HTR-8/SVneo (cell line): ENCODE measurements around the gene ALDH1A3.

Experiments
- DNase-seq: peaks from one replicate; pipeline ENCODE4 v3.0.0; 2011; ENCODE audit warnings: low spot score, mixed read lengths; ENCODE audit not compliant: insufficient read length
- FAIRE-seq: peaks from 2 replicates; lab custom pipeline; 2011; peaks lifted over from hg19 to GRCh38; lab: Jason Lieb, UNC

ALDH1A3 gene

DNA sequence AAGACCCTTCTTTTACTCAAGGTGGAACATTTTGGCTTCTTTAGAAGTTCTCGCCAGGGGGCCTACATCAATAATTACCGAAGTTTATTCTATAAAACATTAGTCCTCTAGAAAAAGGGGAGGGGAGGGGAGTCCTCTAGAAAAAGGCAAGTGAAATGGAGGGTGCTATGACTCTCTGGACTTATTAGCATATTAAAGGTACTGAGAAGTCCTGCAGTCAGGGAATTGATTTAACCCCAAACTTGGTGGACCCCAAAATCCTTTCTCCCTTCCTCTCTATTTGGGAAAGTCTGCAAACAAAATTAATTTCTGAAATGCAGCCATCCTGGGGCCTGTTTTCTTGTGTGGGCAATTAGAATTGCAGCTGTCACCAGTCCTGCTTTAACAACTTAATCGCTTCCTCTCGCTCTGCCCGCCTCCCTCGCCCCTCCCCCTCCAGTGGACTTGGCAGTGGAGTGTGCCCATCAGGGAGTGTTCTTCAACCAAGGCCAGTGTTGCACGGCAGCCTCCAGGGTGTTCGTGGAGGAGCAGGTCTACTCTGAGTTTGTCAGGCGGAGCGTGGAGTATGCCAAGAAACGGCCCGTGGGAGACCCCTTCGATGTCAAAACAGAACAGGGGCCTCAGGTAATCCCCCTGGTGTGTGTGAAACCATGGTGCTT lies 20.6 kb downstream of the ALDH1A3 start:
- no peak for DNase-seq
- FAIRE-seq: no peak

DNA sequence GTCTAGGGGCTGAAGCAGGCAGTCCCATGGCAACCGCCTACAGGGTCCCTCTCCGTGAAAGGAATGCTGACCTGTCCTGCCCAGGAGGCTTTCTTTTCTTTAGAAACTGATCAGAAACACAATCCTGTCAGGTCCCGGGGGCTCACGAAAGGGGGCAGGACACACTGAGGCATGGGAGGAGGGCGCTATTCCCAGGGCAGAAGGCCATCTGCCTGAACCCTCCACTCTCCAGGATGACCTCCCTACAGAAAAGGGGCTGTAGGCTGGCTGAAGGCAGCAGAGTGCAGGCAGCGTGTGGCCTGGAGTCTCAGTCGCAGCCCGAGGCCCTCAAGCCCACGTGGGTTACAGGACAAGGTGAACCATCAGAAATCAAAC lies 21.2 kb downstream of the ALDH1A3 start:
- no peak for FAIRE-seq
- DNase-seq: no peak

DNA sequence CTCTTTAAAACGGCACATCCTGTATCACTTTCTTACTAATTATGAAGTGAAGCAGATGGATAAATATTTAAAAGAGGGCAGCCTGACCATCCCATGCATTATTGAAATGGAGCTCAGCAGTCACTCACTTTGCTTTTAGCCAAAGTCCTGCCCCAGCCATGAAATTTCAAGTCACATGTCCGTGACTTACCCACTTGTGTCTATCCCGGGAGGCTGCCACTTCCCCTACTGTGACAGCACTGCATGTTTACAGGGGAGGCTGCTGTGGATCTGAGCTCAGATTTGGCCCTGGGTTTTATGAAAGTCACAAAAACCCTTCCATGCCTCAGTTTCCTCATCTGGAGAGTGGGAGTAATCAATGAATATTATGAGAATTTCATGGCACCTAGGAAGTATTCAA lies 21.7 kb downstream of the ALDH1A3 start:
- FAIRE-seq (no peak), DNase-seq (no peak)

DNA sequence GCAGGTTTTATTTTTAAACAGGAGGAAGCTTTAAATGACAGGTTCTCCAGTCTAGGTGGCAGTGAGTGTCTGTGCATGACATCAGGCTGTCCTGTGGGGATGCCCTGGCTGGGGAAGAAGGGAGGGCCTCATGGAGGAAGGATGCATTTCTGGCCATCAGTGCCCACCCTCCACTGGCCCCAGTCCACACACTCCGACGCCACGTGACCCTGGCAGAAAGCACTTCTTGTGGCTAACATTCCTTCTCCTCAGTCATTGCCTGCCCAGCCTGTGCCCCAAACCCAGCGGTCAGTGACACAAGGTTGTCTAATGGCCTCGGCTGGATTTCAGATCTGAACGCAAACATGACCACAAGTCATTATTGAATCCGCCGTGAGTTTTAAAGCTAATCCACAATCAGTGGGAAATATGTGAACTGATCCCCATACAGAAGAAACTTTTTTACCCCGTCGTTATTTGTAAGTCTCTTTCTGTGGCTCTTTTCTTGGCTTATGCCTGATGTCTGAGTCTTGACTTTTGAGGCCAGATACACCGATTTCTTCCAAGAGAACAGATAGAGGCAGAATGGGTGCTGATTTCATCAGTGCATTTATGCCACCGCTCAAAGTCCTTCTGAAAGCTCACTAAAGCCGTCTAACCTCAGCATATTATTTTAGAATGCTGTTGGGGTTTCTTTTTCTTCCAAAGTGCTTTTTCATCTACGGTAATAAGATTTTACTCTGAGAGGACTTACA lies 22.2 kb downstream of the ALDH1A3 start:
- DNase-seq (no peak), FAIRE-seq (no peak)

DNA sequence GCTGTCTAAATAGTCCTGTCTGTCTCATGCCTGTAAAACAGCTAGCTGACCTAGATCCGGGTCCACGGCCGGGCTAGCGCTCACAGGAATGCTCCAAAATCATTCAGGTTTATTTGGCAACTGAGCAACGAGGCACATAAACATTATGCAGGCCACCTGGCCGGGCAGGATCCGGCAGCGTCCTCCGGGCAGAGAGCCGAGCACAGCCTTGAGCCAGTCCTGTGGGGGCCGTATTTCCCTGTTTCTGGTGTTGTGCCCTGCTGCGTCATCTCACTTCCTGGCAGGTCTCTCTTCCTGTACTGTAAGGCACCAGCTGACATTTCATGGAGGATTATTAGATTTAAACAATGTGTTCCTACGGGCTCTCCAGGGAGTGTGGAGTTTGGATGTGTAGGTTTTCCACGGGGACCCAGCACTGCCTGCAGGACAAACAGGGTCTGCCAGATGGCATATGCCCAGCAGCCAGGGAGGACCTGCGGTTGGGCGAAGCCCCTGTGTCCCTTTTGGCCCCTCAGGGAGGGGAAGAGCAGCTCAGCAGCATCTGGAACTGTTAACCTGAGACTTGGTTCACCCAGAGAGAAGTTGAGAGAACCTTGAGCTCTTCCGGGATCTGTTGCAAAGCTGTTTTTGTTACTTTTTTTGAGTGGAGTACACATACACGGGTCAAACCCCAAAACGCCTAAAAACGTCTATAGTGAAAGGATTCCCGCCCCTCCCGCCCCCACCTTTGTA lies 23.0 kb downstream of the ALDH1A3 start:
- DNase-seq: no peak
- no peak for FAIRE-seq

DNA sequence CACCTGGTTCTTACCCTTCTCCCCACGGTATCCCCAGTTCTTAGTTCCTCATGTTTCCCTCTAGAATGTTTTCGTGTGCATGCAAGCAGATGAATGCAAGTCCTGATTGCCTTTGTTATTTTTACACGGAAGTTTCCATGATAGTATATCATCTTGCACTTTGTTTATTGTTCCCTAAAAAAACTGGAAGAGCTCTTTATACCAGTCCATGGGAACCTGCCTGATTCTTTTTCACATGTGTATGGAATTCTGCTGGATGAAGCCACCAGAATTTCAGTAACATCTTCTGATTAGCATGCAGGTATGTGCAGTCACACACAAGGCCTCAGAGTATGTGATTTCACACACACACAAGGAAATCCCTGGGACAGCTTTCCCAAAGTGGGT lies 23.5 kb downstream of the ALDH1A3 start:
- DNase-seq (no peak), FAIRE-seq (no peak)

DNA sequence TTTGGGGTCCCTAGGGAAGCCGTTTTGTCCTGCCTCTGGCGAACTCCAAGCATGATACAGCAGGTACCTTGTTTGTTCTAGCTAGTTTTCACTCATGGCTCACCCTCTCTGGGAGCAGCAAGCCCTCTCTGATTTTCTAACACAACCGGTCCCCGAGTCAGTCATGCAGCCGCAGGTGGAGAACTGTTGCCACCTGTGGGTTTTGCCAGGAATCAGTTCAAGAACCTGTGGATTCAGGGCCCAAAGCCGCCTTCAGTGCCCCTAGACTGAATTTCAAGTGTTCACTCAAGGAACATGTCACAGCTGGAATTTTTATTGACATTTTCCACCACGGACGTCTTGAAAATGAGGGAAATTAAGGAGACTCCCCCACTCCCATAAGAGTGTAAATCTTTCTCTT lies 26.2 kb downstream of the ALDH1A3 start:
- DNase-seq: no peak
- FAIRE-seq: no peak

DNA sequence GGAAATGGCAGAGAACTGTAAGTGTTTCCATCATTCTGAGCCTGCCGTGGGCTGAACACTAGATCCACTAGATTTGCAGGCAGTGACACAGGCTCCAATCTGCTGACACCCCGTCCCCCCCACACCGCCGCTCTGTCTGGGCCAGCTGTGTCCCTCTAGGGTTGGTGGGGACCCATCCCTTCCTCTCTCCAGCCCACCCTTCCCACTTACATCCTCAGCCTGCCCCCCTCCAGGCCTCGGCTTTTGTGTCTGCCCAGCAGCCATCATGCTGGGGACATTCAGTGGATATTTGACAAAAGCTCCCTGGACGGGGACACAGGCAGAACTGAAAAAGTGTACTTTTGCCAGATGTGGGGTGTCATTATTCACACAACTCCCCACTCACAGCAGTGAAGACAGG lies 28.8 kb downstream of the ALDH1A3 start:
- FAIRE-seq: no peak
- no peak for DNase-seq

DNA sequence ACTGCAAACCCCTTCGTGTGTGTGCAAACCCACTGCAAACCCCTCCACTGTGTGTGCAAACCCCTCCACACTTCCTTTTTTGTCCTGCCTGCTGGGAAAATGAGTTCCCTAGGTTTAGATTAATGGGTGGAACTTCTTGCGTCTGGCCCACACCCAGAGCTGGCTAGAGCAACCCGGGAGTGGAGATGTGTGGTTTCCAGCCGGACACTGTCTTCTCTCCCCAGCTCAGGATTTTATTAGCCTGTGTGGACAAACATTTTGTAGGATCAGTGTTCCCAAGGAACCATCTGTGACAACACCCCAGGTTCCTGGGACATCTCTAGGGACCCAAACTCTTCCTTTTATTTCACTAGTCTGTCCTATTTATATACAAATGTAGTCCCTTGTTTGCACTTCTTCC lies 29.9 kb downstream of the ALDH1A3 start:
- no peak for DNase-seq
- FAIRE-seq: no peak

DNA sequence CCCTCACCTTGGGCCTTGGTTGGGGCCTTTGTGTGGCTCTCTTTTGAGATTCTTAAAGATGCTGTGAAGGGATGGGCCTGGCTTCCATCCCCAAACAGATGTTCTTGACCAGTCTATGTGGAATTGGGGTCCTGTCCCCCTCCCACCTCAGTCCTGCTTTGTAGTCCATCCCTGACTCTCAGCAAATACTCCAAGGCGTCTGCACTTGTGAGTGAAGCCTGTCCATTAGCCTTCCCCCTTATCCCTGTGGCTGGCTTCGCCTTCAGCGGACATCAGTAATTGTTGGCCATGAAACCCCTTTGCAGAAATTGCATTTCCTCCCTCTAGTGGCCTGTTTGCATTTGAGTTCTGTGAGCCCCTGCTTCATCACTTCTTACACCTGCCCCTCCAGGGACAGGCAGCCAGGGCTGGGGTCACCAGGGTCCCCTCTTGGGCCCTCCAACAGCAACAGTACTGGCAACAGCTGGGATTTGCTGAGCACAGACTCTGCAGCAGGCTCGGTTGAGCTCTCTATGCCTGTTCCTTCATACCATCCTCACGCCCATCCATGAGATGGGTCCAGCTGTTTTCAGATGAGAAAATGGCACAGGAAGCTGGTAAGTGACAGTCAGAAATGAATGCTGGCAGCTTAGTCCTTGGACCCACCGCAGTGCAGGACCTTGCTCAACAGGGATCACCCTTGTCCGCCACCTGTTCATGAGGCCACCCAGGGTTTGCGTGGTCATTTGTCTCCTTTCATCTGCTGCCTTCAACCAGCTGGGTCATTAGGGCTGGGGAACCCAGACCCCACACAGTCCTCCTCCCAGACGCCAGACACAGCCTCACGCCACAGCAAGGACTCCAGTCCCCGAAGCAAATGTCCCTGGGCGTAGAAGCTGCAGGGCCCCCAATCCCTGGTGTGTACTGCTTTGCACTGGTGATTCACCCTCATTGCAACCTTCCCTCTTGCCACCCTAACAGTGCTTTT lies 30.6 kb downstream of the ALDH1A3 start:
- FAIRE-seq (no peak), DNase-seq (no peak)

DNA sequence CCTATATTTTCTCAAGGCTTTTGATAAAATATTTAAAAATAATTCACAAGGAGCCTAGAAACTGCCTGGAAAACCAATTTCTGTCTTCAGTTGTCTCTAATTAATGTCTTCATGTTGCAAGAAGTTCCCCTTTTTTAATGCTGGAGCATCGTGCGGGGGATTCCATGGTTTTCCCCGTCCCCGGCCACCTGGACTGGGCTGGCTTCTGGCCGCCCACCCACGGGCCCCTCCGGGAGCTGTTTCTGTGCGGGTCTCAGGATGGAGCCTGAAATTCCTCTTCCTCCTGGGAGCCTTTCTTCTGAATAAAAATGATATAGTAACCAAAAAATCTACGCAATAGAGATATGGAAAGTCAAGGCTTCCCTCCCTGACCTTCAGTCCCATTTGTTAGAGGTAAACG lies 31.5 kb downstream of the ALDH1A3 start:
- FAIRE-seq (no peak), DNase-seq (no peak)

DNA sequence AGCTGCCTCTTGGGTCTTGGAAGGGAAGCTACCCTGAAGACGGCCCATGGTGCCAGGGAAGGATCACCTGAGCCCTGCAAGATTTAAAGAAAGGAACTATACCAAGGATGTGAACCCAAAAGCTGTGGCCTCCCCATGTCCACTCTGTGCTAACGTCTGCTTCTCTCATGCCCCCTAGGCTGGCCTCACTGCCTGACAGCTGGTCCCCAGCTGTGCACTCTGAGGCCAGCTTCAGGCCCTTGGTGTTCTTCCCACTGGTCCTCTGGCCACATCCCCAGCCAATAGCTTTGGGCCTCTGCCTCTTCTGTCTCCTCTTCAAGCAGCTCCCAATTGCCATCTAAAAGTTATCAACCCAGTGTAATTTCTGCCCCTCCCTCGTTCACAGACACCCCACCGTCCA lies 34.3 kb downstream of the ALDH1A3 start:
- DNase-seq (no peak), FAIRE-seq (no peak)

DNA sequence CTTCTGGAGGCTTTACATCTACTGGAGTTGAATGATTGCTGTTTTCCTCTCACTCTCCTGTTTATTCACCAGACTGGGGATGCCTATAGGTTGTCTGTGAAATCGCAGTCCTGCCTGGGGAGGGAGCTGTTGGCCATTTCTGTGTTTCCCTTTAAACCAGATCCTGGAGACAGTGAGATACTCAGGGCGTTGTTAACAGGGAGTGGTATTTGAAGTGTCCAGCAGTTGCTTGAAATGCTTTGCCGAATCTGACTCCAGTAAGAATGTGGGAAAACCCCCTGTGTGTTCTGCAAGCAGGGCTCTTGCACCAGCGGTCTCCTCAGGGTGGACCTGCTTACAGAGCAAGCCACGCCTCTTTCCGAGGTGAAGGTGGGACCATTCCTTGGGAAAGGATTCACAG lies 35.2 kb downstream of the ALDH1A3 start:
- DNase-seq: no peak
- FAIRE-seq: no peak

DNA sequence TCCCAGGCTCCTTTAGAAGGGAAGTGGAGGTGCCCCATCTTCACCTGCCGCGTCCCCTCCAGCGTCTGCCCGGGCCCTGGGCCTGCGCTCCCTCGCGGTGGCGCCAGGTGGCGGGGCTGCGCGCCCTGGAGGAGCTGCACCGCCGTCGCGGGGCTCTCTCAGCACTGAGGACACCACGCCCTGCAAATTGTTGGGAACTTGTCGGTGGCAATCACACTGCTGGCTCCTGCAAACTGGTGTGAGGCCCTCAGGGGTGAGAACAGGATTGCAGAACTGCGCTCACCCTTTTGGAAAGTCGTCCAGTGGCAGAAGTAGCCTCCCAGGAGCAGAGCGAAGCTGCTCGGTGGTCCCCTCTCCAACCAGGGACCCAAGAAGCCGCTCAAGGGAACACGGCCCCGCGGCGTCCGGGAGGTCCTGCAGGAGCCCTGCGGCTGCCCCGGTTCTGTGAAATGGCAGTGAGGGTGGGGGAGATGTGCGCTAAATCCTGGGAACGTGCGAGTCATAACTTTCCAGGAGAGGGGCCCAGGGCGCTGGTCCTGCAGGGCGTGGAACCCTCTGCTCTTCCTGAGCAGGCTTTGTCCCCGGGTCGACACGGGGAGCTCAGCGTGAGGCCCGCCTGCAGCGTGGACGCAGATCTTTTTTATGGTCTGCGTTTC lies 38.5 kb downstream of the ALDH1A3 start:
- DNase-seq (peak; percentile 88), FAIRE-seq (peak; percentile 38)

DNA sequence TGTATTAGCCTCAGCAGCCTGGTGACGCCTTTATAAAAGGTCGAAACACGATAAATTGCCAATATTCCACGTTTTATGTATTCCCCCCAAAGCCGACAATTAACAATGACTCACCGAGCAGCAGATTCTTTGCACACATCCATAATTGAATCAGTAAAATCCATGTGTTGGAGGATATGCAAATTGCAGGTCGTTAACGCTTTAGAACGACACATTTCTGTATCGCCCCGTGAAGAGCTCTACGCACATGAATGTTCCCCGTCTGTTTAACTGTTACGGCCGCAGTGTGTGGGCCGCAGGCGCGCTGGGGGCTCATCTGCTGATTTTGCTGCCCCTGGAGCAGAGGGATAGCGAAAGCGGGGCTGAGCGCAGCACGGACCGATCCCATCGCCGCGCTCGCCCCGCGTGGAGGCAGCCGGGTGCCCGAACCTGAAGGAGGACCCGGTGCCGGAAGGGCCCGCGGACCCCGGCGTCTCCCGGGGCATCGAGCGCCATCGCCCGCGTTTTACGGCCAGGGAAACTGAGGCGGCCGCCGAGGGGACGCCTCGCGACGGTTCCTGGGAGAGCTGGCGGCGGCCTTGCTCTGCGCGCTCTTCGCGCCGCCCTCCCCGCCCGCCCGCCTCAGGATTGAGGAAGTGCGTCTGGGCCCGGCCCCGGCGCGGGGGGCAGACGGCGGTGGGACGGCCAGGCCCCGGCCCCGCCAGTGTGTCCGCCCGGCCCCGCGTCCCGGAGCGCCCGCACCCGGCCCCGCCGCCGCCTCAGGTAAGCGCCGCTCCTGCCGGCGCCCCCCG lies 39.3 kb downstream of the ALDH1A3 start, which contains the start of gene LRRK1:
Gene LRRK1 (plus strand): TSS at position 668 of the 791 bp plus-strand sequence. CDS start 5,276 bp downstream, outside the sequence.
- DNase-seq (peak; percentile 50), FAIRE-seq (no peak)

DNA sequence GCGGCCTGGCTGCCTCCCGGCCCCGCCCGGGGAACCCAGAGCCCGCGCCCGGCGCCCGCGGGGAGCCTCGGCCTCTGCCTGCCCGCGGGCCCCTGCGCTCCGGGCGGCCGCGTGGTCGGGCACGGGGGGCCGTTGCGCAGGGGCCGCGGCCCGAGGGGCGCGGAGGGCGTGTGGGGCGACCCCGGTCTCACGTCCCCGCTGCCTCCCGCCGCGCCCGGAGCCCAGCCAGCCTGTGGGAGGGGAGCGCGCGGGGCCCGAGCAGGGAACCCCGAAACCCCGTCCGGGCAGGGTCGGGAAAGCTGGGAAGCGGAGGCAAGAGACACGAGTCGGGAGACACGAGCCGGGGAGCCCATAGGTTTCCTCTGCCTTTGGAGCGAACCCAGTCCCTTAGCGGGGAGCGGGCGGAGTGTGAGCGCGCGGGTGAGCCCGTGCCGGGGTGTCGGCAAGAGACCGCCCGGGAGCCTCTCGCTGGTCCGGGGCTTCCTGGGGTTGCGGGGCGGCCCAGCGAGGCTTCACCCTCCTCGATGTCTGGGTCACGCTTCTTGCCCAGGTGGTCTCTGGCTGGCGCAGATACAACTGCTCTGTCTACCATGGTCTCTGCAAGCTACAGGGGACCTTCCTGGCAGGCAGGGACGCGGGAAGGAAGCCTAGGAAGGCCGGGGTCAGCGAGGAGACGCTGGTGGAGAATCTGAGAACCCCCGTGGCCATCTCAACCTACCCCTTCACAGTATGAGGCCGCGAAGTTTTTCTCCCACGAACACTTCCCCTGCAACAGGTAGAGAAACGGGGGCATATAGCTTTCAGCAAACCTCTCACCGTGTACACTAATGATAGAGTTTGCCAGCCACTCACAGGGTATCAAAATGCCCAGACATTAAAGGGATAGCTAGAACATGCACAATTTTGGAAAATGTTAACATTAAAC lies 40.1 kb downstream of the ALDH1A3 start:
- DNase-seq (peak; percentile 33), FAIRE-seq (no peak)

DNA sequence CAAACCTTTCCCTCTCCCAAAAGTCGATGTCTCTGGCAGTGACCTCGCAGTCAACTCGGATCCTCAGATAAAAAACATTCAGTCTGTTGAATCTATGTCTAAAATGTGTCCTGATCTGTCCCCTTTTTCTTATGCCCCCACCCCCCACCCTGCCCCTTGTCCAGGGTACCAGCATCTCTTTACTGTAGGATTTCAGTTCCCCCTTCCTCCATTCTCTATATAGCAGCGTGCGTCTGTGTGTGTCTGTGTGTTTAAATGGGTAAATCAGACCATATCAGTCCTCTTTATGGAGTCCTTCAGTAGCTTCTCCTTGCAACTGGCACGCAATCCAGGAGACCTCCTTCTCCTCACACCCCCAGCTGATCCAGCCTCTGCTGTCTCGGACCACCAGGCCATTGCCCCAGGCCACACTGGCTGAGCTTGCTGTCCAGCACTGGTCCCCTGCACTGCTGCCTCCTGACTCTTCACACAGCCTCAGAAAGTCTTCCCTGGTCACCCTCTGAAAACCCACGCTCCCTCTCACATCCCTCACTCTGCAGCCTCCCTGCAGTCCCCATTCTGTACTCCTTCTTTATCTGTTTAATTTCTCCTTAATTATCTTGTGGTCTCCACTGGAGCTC lies 41.0 kb downstream of the ALDH1A3 start:
- DNase-seq (no peak), FAIRE-seq (no peak)
